NCI-H2029 (cell line): Measurements from ENCODE around the gene TBX3.

Source experiments
- DNase-seq: peaks from one replicate; lab custom pipeline; 2025; lab: John Stamatoyannopoulos, UW

TBX3 gene

GRCh38 chr12:114682785-114683708 is 928 bp downstream of the TBX3 start:
- DNase-seq = no peak

GRCh38 chr12:114682106-114682784 is 1.7 kb downstream of the TBX3 start:
- DNase-seq = no peak

GRCh38 chr12:114681116-114681871 is 2.7 kb downstream of the TBX3 start:
- DNase-seq = no peak

GRCh38 chr12:114680604-114681069 is 3.3 kb downstream of the TBX3 start:
- no peak for DNase-seq

- no peak for DNase-seq
Measured at GRCh38 chr12:114679942-114680341, 4.0 kb downstream of the TBX3 start.

GRCh38 chr12:114679452-114679875 is 4.5 kb downstream of the TBX3 start:
- DNase-seq = no peak

- no peak for DNase-seq
Measured at GRCh38 chr12:114678718-114679117, 5.3 kb downstream of the TBX3 start.

GRCh38 chr12:114678028-114678427 is 5.9 kb downstream of the TBX3 start:
- DNase-seq = no peak

- no peak for DNase-seq
Measured at GRCh38 chr12:114676142-114676741, 7.7 kb downstream of the TBX3 start.

GRCh38 chr12:114674251-114675047 is 9.5 kb downstream of the TBX3 start:
- DNase-seq = no peak

GRCh38 chr12:114673901-114674250 is 10.1 kb downstream of the TBX3 start:
- no peak for DNase-seq

- no peak for DNase-seq
Measured at GRCh38 chr12:114673169-114673833, 10.7 kb downstream of the TBX3 start.

- no peak for DNase-seq
Measured at GRCh38 chr12:114672817-114673168, 11.2 kb downstream of the TBX3 start.

- no peak for DNase-seq
Measured at GRCh38 chr12:114671443-114672411, 12.2 kb downstream of the TBX3 start.

GRCh38 chr12:114671066-114671442 is 12.9 kb downstream of the TBX3 start:
- DNase-seq = no peak

- DNase-seq = no peak
Measured at GRCh38 chr12:114670291-114670980, 13.5 kb downstream of the TBX3 start.

GRCh38 chr12:114669401-114670290 is 14.3 kb downstream of the TBX3 start:
- no peak for DNase-seq

- DNase-seq = no peak
Measured at GRCh38 chr12:114668886-114669288, 15.1 kb downstream of the TBX3 start.
